Memory B cell (primary cell): ENCODE data around the gene ATXN7L2.
"Not testable (repeated sequence)": the region's sequence is repeated elsewhere in the genome, so short reads cannot be mapped to it uniquely, and the experiment has no call there.

ENCODE experiments used
- ATAC-seq: fragments of 150-1000 bp; cut with Tn5 transposase; 2 replicates; pipeline ENCODE4 v1.10.0; 2021; ENCODE audit warnings: low read depth, mild to moderate bottlenecking, moderate library complexity
- DNase-seq, 2 donors: peaks; one replicate each; pipeline ENCODE4 v3.0.0; 2022; ENCODE audit warnings: low spot score in 2 of 2
- H3K27ac Mint-ChIP-seq: one replicate; pipeline ENCODE4 v1.8.0; 2022; ENCODE audit warnings: mild to moderate bottlenecking, moderate library complexity, mixed read lengths
- H3K27me3 Mint-ChIP-seq: one replicate; pipeline ENCODE4 v1.8.0; 2022; ENCODE audit warnings: mixed read lengths
- H3K36me3 Mint-ChIP-seq: one replicate; pipeline ENCODE4 v1.8.0; 2022; ENCODE audit warnings: mild to moderate bottlenecking, mixed read lengths
- H3K4me1 Mint-ChIP-seq: one replicate; pipeline ENCODE4 v1.8.0; 2022; ENCODE audit warnings: mixed read lengths
- H3K4me3 Mint-ChIP-seq: one replicate; pipeline ENCODE4 v1.8.0; 2022; ENCODE audit warnings: mild to moderate bottlenecking, moderate library complexity, mixed read lengths
- H3K9me3 Mint-ChIP-seq: one replicate; pipeline ENCODE4 v1.8.0; 2022; ENCODE audit warnings: mixed read lengths

Gene ATXN7L2

GRCh38 chr1:109467301-109467777 is 16.4 kb upstream of the ATXN7L2 start:
- no peak for DNase-seq
- H3K9me3 Mint-ChIP-seq = no peaks in the 10 kb centered on the region
- no peaks in the 10 kb centered on the region for H3K36me3 Mint-ChIP-seq
- no peak for ATAC-seq
- peaks cover 26% of the 10 kb centered on the region for H3K27me3 Mint-ChIP-seq
- no peak overlapping the region for H3K27ac Mint-ChIP-seq
- peak overlapping the region; percentile 30 for H3K4me3 Mint-ChIP-seq
- no peaks in the 10 kb centered on the region for H3K4me1 Mint-ChIP-seq

GRCh38 chr1:109468061-109468460 is 15.6 kb upstream of the ATXN7L2 start:
- Mint-ChIP-seq H3K36me3 (no peaks in the 10 kb centered on the region), H3K27ac (no peak overlapping the region), H3K27me3 (peaks cover 24% of the 10 kb centered on the region), H3K9me3 (no peaks in the 10 kb centered on the region), H3K4me3 (no peak overlapping the region), H3K4me1 (no peaks in the 10 kb centered on the region)
- ATAC-seq (no peak), DNase-seq (no peak)

GRCh38 chr1:109468903-109469302 is 14.8 kb upstream of the ATXN7L2 start:
- H3K4me1 Mint-ChIP-seq = no peaks in the 10 kb centered on the region
- H3K27ac Mint-ChIP-seq = no peak overlapping the region
- ATAC-seq = no peak
- DNase-seq = no peak
- no peak overlapping the region for H3K4me3 Mint-ChIP-seq
- H3K9me3 Mint-ChIP-seq = no peaks in the 10 kb centered on the region
- H3K27me3 Mint-ChIP-seq = peaks cover 26% of the 10 kb centered on the region
- no peaks in the 10 kb centered on the region for H3K36me3 Mint-ChIP-seq

- Mint-ChIP-seq H3K9me3 (no peaks in the 10 kb centered on the region), H3K4me3 (no peak overlapping the region), H3K36me3 (no peaks in the 10 kb centered on the region), H3K4me1 (no peaks in the 10 kb centered on the region), H3K27me3 (peaks cover 18% of the 10 kb centered on the region), H3K27ac (no peak overlapping the region)
- DNase-seq (no peak), ATAC-seq (no peak)
Measured at GRCh38 chr1:109470245-109470644, 13.5 kb upstream of the ATXN7L2 start.

- H3K27ac Mint-ChIP-seq = no peak overlapping the region
- H3K4me3 Mint-ChIP-seq = no peak overlapping the region
- no peak for DNase-seq
- H3K27me3 Mint-ChIP-seq = peaks cover 26% of the 10 kb centered on the region
- H3K4me1 Mint-ChIP-seq = no peaks in the 10 kb centered on the region
- H3K9me3 Mint-ChIP-seq = no peaks in the 10 kb centered on the region
- no peaks in the 10 kb centered on the region for H3K36me3 Mint-ChIP-seq
- ATAC-seq = no peak
Measured at GRCh38 chr1:109472779-109473178, 10.9 kb upstream of the ATXN7L2 start.

- not testable (repeated sequence) for ATAC-seq, H3K4me1 Mint-ChIP-seq, DNase-seq, H3K4me3 Mint-ChIP-seq, H3K9me3 Mint-ChIP-seq, H3K36me3 Mint-ChIP-seq, H3K27ac Mint-ChIP-seq
- H3K27me3 Mint-ChIP-seq = peaks cover 28% of the 10 kb centered on the region
Measured at GRCh38 chr1:109473284-109474057, 10.2 kb upstream of the ATXN7L2 start.

GRCh38 chr1:109474697-109475096 is 9.0 kb upstream of the ATXN7L2 start:
- ATAC-seq (no peak), DNase-seq (no peak)
- H3K27ac Mint-ChIP-seq = no peak overlapping the region
- H3K36me3 Mint-ChIP-seq = no peaks in the 10 kb centered on the region
- H3K27me3 Mint-ChIP-seq = peaks cover 33% of the 10 kb centered on the region
- H3K4me3 Mint-ChIP-seq = no peak overlapping the region
- no peaks in the 10 kb centered on the region for H3K4me1 Mint-ChIP-seq
- no peaks in the 10 kb centered on the region for H3K9me3 Mint-ChIP-seq

- Mint-ChIP-seq H3K4me3 (no peak overlapping the region), H3K36me3 (no peaks in the 10 kb centered on the region), H3K9me3 (no peaks in the 10 kb centered on the region), H3K27ac (no peak overlapping the region), H3K27me3 (peaks cover 31% of the 10 kb centered on the region), H3K4me1 (no peaks in the 10 kb centered on the region)
- ATAC-seq = no peak
- no peak for DNase-seq
Measured at GRCh38 chr1:109475261-109475660, 8.4 kb upstream of the ATXN7L2 start.

GRCh38 chr1:109476825-109477224 is 6.9 kb upstream of the ATXN7L2 start:
- H3K4me3 Mint-ChIP-seq = no peak overlapping the region
- ATAC-seq (no peak), DNase-seq (no peak)
- no peaks in the 10 kb centered on the region for H3K36me3 Mint-ChIP-seq
- H3K9me3 Mint-ChIP-seq = no peaks in the 10 kb centered on the region
- H3K4me1 Mint-ChIP-seq = no peaks in the 10 kb centered on the region
- H3K27ac Mint-ChIP-seq = no peak overlapping the region
- H3K27me3 Mint-ChIP-seq = peaks cover 26% of the 10 kb centered on the region

GRCh38 chr1:109477821-109478220 is 5.9 kb upstream of the ATXN7L2 start:
- peaks cover 26% of the 10 kb centered on the region for H3K27me3 Mint-ChIP-seq
- DNase-seq (no peak), ATAC-seq (no peak)
- H3K4me3 Mint-ChIP-seq = no peak overlapping the region
- no peaks in the 10 kb centered on the region for H3K36me3 Mint-ChIP-seq
- no peak overlapping the region for H3K27ac Mint-ChIP-seq
- no peaks in the 10 kb centered on the region for H3K9me3 Mint-ChIP-seq
- H3K4me1 Mint-ChIP-seq = peaks cover 1% of the 10 kb centered on the region

- no peak overlapping the region for H3K27ac Mint-ChIP-seq
- no peaks in the 10 kb centered on the region for H3K36me3 Mint-ChIP-seq
- peaks cover 6% of the 10 kb centered on the region for H3K4me1 Mint-ChIP-seq
- DNase-seq (no peak), ATAC-seq (no peak)
- H3K4me3 Mint-ChIP-seq = no peak overlapping the region
- no peaks in the 10 kb centered on the region for H3K9me3 Mint-ChIP-seq
- peaks cover 20% of the 10 kb centered on the region for H3K27me3 Mint-ChIP-seq
Measured at GRCh38 chr1:109478806-109479205, 4.9 kb upstream of the ATXN7L2 start.

- peaks cover 20% of the 10 kb centered on the region for H3K27me3 Mint-ChIP-seq
- H3K4me1 Mint-ChIP-seq = peaks cover 9% of the 10 kb centered on the region
- no peak overlapping the region for H3K27ac Mint-ChIP-seq
- H3K4me3 Mint-ChIP-seq = no peak overlapping the region
- ATAC-seq (no peak), DNase-seq (no peak)
- no peaks in the 10 kb centered on the region for H3K36me3 Mint-ChIP-seq
- H3K9me3 Mint-ChIP-seq = no peaks in the 10 kb centered on the region
Measured at GRCh38 chr1:109479311-109479710, 4.4 kb upstream of the ATXN7L2 start.

- peaks cover 19% of the 10 kb centered on the region for H3K27me3 Mint-ChIP-seq
- H3K9me3 Mint-ChIP-seq = no peaks in the 10 kb centered on the region
- H3K4me1 Mint-ChIP-seq = peaks cover 15% of the 10 kb centered on the region
- H3K36me3 Mint-ChIP-seq = no peaks in the 10 kb centered on the region
- ATAC-seq (no peak), DNase-seq (no peak)
- no peak overlapping the region for H3K27ac Mint-ChIP-seq
- no peak overlapping the region for H3K4me3 Mint-ChIP-seq
Measured at GRCh38 chr1:109479901-109480300, 3.8 kb upstream of the ATXN7L2 start.

- H3K4me1 Mint-ChIP-seq = peaks cover 24% of the 10 kb centered on the region
- no peak for ATAC-seq
- DNase-seq = no peak
- H3K27ac Mint-ChIP-seq = no peak overlapping the region
- no peaks in the 10 kb centered on the region for H3K36me3 Mint-ChIP-seq
- peaks cover 10% of the 10 kb centered on the region for H3K27me3 Mint-ChIP-seq
- no peak overlapping the region for H3K4me3 Mint-ChIP-seq
- no peaks in the 10 kb centered on the region for H3K9me3 Mint-ChIP-seq
Measured at GRCh38 chr1:109481646-109482045, 2.1 kb upstream of the ATXN7L2 start.

GRCh38 chr1:109482242-109482641 is 1.5 kb upstream of the ATXN7L2 start:
- H3K4me3 Mint-ChIP-seq = peak overlapping the region; percentile 49
- no peak for DNase-seq
- ATAC-seq = no peak
- no peaks in the 10 kb centered on the region for H3K36me3 Mint-ChIP-seq
- H3K27ac Mint-ChIP-seq = peak overlapping the region; percentile 90
- no peaks in the 10 kb centered on the region for H3K9me3 Mint-ChIP-seq
- H3K4me1 Mint-ChIP-seq = peaks cover 24% of the 10 kb centered on the region
- H3K27me3 Mint-ChIP-seq = peaks cover 10% of the 10 kb centered on the region
